Spinal cord (tissue), 10 donors: ENCODE data around the gene LRRC4B. TPM values are rescaled to one million over a fixed set of nuclear protein-coding genes. Genes with fewer than 3 reads are reported as not detected.
A peak's percentile ranks its signal among the peaks of the same experiment; 100 is the strongest.

ENCODE experiments used
- DNase-seq, 6 donors: peaks; one replicate each; pipeline versions ENCODE4 v3.0.0 to v3.0.0-alpha.2; 2013 to 2015; ENCODE audit warnings: low spot score in 6 of 6, low read depth in 4 of 6
- H3K27ac ChIP-seq: one replicate; pipeline ENCODE4 v1.5.1; 2013; ENCODE audit warnings: low read depth, low read length, control low read depth
- H3K27me3 ChIP-seq: one replicate; pipeline ENCODE4 v1.6.1; 2013; ENCODE audit warnings: low read length; ENCODE audit not compliant: control insufficient read depth, insufficient read depth
- H3K36me3 ChIP-seq: one replicate; pipeline ENCODE4 v1.6.1; 2013; ENCODE audit warnings: low read length; ENCODE audit not compliant: control insufficient read depth, insufficient read depth
- H3K4me1 ChIP-seq: one replicate; pipeline ENCODE4 v1.6.1; 2013; ENCODE audit warnings: low read length; ENCODE audit not compliant: control insufficient read depth, insufficient read depth
- H3K4me3 ChIP-seq: one replicate; pipeline ENCODE4 v1.5.1; 2013; ENCODE audit warnings: low read depth, low read length, control low read depth
- H3K9me3 ChIP-seq: one replicate; pipeline ENCODE4 v1.6.1; 2013; ENCODE audit warnings: low read length; ENCODE audit not compliant: control insufficient read depth, insufficient read depth
- WGBS: methylation state at CpG from one replicate; pipeline ENCODE4 v1.1.5; 2013; ENCODE audit warnings: missing lambda C conversion rate; ENCODE audit not compliant: insufficient coverage; 5-methylcytosine and 5-hydroxymethylcytosine counted together
- polyA plus RNA-seq, 2 donors: library from polyadenylated mRNA; unstranded; fragments of 120-200 nt; gene quantifications; one replicate each; pipeline ENCODE4 v1.2.1, GENCODE V29; 2013; ENCODE audit not compliant: insufficient read length in 2 of 2
- total RNA-seq, 2 donors: library from RNA; depleted of rRNA in 1 of 2; stranded (reverse); fragments of 120-200 nt in 1 of 2; fragments of >200 nt in 1 of 2; gene quantifications; one replicate each; pipeline versions ENCODE4 v1.2.3 to v1.2.4, GENCODE V29; 2013 to 2014
- donor health status: healthy.

The LRRC4B gene
- total and polyA plus RNA-seq, 4 donors, result 30.4 to 209 (median 132) TPM

DNA sequence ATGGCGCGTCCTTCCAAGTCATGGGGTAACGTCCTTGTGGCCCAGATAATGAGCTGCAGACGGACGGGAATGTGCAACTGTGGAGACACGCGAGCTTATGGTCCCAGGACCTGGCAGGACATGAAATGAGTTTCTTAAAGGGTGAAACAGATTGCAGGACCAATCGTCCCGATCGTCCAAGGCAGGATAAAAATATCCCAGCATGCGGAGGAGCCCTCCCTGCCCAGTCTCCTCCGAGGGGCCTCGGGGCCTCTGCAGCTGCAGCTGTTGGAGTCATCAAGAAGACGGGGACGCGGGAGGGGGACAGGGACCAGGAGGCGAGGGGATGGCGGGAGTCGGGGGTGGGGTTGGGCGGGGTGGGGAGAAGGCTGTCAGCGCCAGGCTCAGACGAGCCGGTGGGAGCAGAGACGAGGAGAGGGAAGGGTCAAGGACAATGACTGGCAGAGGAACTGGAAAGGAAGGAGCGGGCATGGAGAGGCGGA is 77.2 kb downstream of the LRRC4B start:
- no peak overlapping the region for H3K27ac ChIP-seq
- H3K4me1 ChIP-seq, result peaks cover 36% of the 10 kb centered on the region
- WGBS, result 14% methylated on average over 26 of the region's 26 CpGs
- H3K36me3 ChIP-seq, result peaks cover 4% of the 10 kb centered on the region
- H3K27me3 ChIP-seq, result peaks cover 34% of the 10 kb centered on the region
- no peak overlapping the region for H3K4me3 ChIP-seq
- peaks cover 5% of the 10 kb centered on the region for H3K9me3 ChIP-seq
- DNase-seq, result peak in 1 of 6 donors; percentile 45

DNA sequence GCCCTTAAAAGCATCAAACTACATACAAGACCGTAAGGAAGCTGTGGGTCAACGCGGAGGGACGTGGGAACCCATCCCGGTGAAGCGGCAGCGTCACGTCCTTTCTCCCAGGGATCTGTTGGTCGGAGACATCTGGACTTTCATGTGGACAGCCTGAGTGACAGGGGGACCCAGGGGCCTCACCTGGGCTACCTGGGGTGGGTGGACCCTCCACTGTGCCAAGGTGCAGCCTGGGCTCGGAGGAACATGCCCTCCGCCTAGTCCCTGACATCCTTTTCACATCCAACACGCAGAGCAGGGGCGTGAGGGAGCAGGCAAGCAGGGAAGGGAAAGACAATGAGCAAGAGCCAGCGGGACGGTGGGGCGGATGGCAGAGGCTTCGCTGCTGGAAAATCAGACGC is 77.8 kb downstream of the LRRC4B start:
- peaks cover 35% of the 10 kb centered on the region for H3K4me1 ChIP-seq
- DNase-seq, result no peak
- 91% methylated on average over 9 of the region's 18 CpGs for WGBS
- H3K36me3 ChIP-seq, result peaks cover 7% of the 10 kb centered on the region
- peaks cover 34% of the 10 kb centered on the region for H3K27me3 ChIP-seq
- peaks cover 5% of the 10 kb centered on the region for H3K9me3 ChIP-seq
- H3K4me3 ChIP-seq, result no peak overlapping the region
- no peak overlapping the region for H3K27ac ChIP-seq

DNA sequence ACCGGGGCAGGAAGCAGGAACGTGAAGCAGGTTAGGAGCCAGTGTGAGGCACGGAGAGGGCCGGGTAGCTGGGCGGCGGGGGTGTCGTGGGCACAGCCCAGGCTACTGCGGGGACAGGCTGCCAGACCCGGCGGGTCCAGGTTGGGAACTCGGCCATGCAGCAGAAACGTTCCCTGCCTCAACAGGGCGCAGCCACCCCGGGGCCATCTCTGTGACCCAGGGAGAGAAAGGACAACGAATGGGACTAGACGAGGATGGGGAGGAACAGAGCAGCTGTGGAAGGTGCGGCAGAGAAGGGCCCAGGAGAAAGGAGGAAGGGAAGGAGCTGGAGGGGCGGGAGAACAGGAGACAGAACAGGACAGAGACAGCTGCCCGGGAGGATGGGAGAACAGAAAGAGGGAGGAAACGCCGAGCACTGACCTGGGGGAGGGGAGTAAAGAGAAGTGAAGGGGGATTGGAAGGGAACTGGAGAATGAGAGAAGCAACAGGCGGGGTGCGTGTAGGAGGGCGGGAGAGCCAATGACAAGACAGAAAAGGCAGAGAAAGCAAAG is 78.7 kb downstream of the LRRC4B start:
- H3K9me3 ChIP-seq, result peaks cover 5% of the 10 kb centered on the region
- 34% methylated on average over 21 of the region's 24 CpGs for WGBS
- peaks cover 13% of the 10 kb centered on the region for H3K36me3 ChIP-seq
- DNase-seq, result no peak
- no peak overlapping the region for H3K4me3 ChIP-seq
- no peak overlapping the region for H3K27ac ChIP-seq
- H3K27me3 ChIP-seq, result peaks cover 34% of the 10 kb centered on the region
- H3K4me1 ChIP-seq, result peaks cover 35% of the 10 kb centered on the region

DNA sequence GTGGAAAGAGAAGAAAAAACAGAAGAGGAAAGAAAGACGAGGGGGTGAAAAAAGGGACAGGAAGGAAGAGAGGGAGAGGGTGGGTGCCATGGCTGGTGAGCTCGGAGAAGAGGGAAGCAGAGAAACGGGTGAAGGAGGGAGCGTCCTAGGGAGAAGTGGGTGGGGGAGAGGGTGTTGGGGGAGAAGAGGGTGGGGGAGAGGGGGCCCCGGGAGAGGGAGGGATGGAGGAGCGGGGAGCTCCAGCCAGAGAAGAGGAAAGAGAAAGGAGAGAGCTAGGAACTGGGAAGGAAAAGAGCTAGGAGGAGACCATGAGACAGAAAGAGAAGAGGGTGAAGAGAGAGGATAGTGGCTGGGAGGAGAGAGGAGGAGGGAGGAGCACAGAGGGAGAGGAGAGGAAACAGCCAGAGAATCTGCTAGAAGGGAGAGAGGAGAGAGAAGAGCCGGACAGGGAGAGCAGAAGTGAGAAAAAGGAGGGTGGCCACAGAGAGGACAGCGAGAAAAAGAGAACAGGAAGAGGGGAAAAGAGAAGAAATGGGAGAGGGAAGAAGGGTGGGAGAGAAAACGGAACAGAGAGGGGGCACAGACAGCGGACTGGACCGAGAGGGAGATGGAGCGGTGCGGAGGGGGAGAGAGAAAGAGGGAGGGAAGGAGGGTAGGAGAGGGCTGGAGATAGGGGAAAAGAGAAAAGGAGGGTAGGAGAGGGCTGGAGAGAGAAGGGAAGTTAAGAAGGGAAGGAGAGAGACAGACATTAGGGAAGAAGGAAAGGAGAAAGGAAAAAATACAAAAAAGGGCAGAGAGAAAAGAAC is 79.6 kb downstream of the LRRC4B start:
- H3K4me1 ChIP-seq, result peaks cover 35% of the 10 kb centered on the region
- H3K27me3 ChIP-seq, result peaks cover 34% of the 10 kb centered on the region
- peaks cover 5% of the 10 kb centered on the region for H3K9me3 ChIP-seq
- 31% methylated on average over 13 of the region's 13 CpGs for WGBS
- no peak overlapping the region for H3K27ac ChIP-seq
- no peak overlapping the region for H3K4me3 ChIP-seq
- no peak for DNase-seq
- peaks cover 20% of the 10 kb centered on the region for H3K36me3 ChIP-seq

DNA sequence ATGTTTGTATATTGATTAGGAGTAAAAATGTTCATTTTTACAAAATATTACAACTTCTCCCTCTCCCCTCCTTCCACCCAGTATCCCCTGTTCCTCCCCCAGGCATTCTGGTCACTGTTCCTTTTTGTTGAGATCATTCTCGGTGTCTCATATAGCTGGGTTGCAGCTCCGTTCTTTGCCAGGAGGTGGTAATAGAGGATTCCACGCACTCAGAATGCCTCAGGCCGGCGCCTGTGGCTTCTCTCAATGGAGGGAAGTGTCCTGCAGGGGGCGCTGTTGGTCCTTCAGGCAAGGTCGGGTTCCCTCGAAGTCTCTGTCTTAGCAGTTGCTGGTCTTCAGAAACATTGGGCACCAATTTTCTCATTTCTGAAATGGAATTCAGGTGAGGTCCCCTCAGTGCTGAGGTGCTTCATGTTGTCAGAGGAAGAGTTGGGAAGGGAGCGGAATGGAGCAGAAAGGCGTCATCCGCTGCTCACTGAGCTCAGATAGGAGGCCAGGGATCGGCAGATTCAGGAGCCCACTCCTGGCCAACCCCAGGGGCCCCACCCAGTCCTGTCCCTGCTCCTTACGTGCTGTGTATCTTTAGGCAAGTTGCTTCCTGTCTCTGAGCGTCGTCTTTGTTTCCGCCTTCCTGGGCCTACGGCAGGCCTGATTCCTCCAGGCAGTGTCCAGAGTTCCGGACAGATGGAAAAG is 81.3 kb downstream of the LRRC4B start:
- peak in 2 of 6 donors; percentile 33 to 34 for DNase-seq
- H3K27ac ChIP-seq, result no peak overlapping the region
- H3K27me3 ChIP-seq, result peaks cover 26% of the 10 kb centered on the region
- peaks cover 28% of the 10 kb centered on the region for H3K4me1 ChIP-seq
- peaks cover 5% of the 10 kb centered on the region for H3K9me3 ChIP-seq
- WGBS, result 71% methylated on average over 17 of the region's 18 CpGs
- H3K36me3 ChIP-seq, result peaks cover 35% of the 10 kb centered on the region
- H3K4me3 ChIP-seq, result no peak overlapping the region

DNA sequence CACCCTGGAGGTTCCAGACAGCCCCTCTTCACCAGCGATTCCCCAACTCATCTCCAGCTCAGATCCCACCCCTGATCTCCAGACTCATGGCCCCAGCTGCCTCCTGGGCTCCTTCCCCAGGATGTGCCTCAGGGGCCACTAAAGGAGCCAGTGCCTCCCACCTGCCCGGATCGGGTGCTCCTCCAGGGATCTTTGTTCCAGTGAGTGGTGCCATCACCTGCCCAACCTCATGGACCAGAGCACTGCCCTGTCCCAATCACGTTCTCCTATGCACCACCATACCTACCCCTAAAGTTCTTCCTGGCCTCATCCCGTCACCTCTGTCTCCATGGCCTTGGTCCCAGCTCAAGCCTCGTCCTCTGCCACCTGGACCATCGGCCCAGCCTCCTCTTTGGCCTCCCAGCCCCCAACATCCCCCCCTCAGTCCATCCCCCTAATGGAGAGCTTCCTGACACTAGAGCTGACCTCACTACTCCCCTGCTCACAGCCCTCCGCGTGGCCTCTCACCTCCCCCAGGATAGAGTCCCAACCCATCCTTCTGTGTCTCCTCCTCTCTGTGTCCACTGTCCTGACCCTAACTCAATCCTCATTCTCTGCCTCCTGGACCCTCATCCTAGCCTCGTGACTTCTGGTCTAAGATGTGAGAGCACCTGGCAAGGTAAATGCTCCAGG is 82.8 kb downstream of the LRRC4B start:
- Histone ChIP-seq H3K36me3 (peaks cover 50% of the 10 kb centered on the region), H3K27ac (no peak overlapping the region), H3K27me3 (peaks cover 16% of the 10 kb centered on the region), H3K9me3 (peaks cover 5% of the 10 kb centered on the region), H3K4me3 (no peak overlapping the region), H3K4me1 (peaks cover 15% of the 10 kb centered on the region)
- 93% methylated on average over 9 of the region's 10 CpGs for WGBS
- no peak for DNase-seq

DNA sequence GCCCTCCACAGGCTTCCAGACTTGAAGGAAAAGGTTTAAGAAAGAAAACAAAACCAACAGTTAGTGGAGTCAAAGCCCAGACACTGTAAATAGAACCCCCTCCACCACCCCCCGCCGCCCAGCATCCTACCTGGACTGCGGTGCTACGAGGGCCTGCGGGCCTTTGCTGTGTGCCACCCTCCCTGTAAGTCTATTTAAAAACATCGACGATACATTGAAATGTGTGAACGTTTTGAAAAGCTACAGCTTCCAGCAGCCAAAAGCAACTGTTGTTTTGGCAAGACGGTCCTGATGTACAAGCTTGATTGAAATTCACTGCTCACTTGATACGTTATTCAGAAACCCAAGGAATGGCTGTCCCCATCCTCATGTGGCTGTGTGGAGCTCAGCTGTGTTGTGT is 85.3 kb downstream of the LRRC4B start:
- peaks cover 5% of the 10 kb centered on the region for H3K9me3 ChIP-seq
- peaks cover 6% of the 10 kb centered on the region for H3K27me3 ChIP-seq
- H3K4me1 ChIP-seq, result peaks cover 6% of the 10 kb centered on the region
- peak in 1 of 6 donors; percentile 50 for DNase-seq
- WGBS, result 74% methylated on average over 8 of the region's 10 CpGs
- H3K4me3 ChIP-seq, result no peak overlapping the region
- no peak overlapping the region for H3K27ac ChIP-seq
- H3K36me3 ChIP-seq, result peaks cover 75% of the 10 kb centered on the region

DNA sequence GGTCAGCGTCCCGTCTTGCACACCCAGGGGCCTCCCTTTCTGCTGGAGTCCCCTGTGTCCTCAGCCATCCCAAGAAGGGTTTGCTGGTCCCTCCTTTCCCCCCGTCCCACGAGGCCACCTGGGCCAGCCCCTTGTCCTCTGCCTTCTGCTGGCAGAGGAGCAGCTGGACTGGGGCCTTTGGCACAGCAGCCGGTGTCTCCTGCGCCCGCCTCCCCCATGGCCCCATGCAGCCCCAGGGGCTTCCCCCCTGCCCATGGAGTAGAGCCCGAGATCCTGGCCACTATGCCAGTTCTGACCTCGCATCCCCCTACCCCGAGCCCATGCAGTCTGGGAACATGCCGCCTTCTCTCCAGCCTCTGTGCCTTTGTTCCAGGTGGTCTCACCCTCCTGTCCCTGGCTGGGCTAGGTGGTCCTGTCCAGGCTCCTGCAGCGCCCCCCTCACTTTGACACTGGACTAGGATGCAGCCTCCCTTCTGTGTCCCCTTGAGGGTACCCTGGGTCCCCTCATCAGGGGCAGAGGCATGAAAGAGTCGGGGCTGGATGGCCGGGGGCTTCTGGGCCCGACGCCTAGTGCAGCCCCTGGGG is 85.9 kb downstream of the LRRC4B start:
- no peak for DNase-seq
- peaks cover 3% of the 10 kb centered on the region for H3K27me3 ChIP-seq
- peaks cover 5% of the 10 kb centered on the region for H3K9me3 ChIP-seq
- no peak overlapping the region for H3K27ac ChIP-seq
- H3K36me3 ChIP-seq, result peaks cover 76% of the 10 kb centered on the region
- H3K4me3 ChIP-seq, result no peak overlapping the region
- H3K4me1 ChIP-seq, result peaks cover 12% of the 10 kb centered on the region
- WGBS, result 83% methylated on average over 14 of the region's 16 CpGs
